CD14-positive monocyte (primary cell): Measurements from ENCODE around the gene AHI1. TPM values are rescaled to one million over a fixed set of nuclear protein-coding genes. Genes with fewer than 3 reads are reported as not detected.

Experiments used
- DNase-seq, 3 donors: peaks; one replicate each; pipeline ENCODE4 v3.0.0-alpha.2; 2011 to 2022
- H2AFZ ChIP-seq: 2 replicates; pipeline ENCODE4 v1.6.0; 2012; ENCODE audit warnings: mild to moderate bottlenecking, low read depth, low read length, inconsistent platforms; ENCODE audit not compliant: insufficient read depth, poor library complexity, severe bottlenecking
- H3K27ac ChIP-seq, 2 donors: 1 replicate in 1 of 2; 2 replicates in 1 of 2; pipeline ENCODE4 v1.5.1; 2012 to 2013; ENCODE audit warnings: low read length in 2 of 2, control low read depth in 1 of 2, inconsistent platforms in 1 of 2, low read depth in 1 of 2, mild to moderate bottlenecking in 1 of 2
- H3K27me3 ChIP-seq, 2 donors: one replicate each; pipeline versions ENCODE4 v1.6.0 to v1.6.1; 2011 to 2013; ENCODE audit warnings: low read length in 2 of 2; ENCODE audit not compliant: control insufficient read depth in 2 of 2, insufficient read depth in 2 of 2
- H3K36me3 ChIP-seq, 2 donors: replicated peaks in 1 of 2; 1 replicate in 1 of 2; 2 replicates in 1 of 2; pipeline versions ENCODE4 v1.5.1 to v1.6.1; 2012 to 2013; ENCODE audit warnings: low read length in 2 of 2, control low read depth in 1 of 2, inconsistent platforms in 1 of 2, mild to moderate bottlenecking in 1 of 2; ENCODE audit not compliant: insufficient read depth in 2 of 2, control insufficient read depth in 1 of 2
- H3K4me1 ChIP-seq, 2 donors: 1 replicate in 1 of 2; 2 replicates in 1 of 2; pipeline versions ENCODE4 v1.5.1 to v1.6.1; 2012 to 2013; ENCODE audit warnings: low read length in 2 of 2, control low read depth in 1 of 2, inconsistent platforms in 1 of 2, mild to moderate bottlenecking in 1 of 2, moderate library complexity in 1 of 2; ENCODE audit not compliant: insufficient read depth in 2 of 2, control insufficient read depth in 1 of 2
- H3K4me2 ChIP-seq: replicated peaks from 2 replicates; pipeline ENCODE3; 2012; ENCODE audit warnings: low read length, moderate library complexity, mild to moderate bottlenecking; ENCODE audit not compliant: poor library complexity, severe bottlenecking; ENCODE audit errors: extremely low read depth
- H3K4me3 ChIP-seq, 3 experiments: fragments of 200-600 bp in 1 of 3; sonication (generic) in 1 of 3; replicated peaks in 1 of 3; 1 replicate in 2 of 3; 2 replicates in 1 of 3; pipeline ENCODE4 v1.5.1; 2011 to 2013; ENCODE audit warnings: low read length in 3 of 3, mild to moderate bottlenecking in 3 of 3, control low read depth in 2 of 3, low read depth in 2 of 3, inconsistent platforms in 1 of 3, moderate library complexity in 1 of 3
- H3K79me2 ChIP-seq: 2 replicates; pipeline ENCODE4 v1.6.0; 2012; ENCODE audit warnings: mild to moderate bottlenecking, control low read depth, inconsistent platforms, low read length, moderate library complexity; ENCODE audit not compliant: insufficient read depth
- H3K9ac ChIP-seq: 2 replicates; pipeline ENCODE4 v1.6.0; 2017; ENCODE audit warnings: low read length, mild to moderate bottlenecking; ENCODE audit not compliant: insufficient read depth, poor library complexity, severe bottlenecking
- H3K9me3 ChIP-seq, 2 donors: replicated peaks in 1 of 2; 1 replicate in 1 of 2; 2 replicates in 1 of 2; pipeline versions ENCODE4 v1.5.1 to v1.6.1; 2012 to 2013; ENCODE audit warnings: low read length in 2 of 2, control low read depth in 1 of 2; ENCODE audit not compliant: control insufficient read depth in 1 of 2, insufficient read depth in 1 of 2
- H4K20me1 ChIP-seq: 2 replicates; pipeline ENCODE4 v1.6.0; 2012; ENCODE audit warnings: mild to moderate bottlenecking, low read length, control low read depth, moderate library complexity; ENCODE audit not compliant: insufficient read depth
- H3K27ac Mint-ChIP-seq, 7 donors: one replicate each; pipeline ENCODE4 v1.8.0; 2020; ENCODE audit warnings: mild to moderate bottlenecking in 7 of 7, mixed read lengths in 7 of 7, moderate library complexity in 6 of 7, inconsistent platforms in 2 of 7
- H3K27me3 Mint-ChIP-seq, 3 donors: one replicate each; pipeline ENCODE4 v1.8.0; 2021 to 2022; ENCODE audit warnings: low read depth in 3 of 3, mild to moderate bottlenecking in 3 of 3, mixed read lengths in 3 of 3, moderate library complexity in 3 of 3, inconsistent platforms in 1 of 3
- H3K36me3 Mint-ChIP-seq, 2 donors: one replicate each; pipeline ENCODE4 v1.8.0; 2020; ENCODE audit warnings: mixed read lengths in 2 of 2, inconsistent platforms in 1 of 2, mild to moderate bottlenecking in 1 of 2
- H3K4me1 Mint-ChIP-seq: one replicate; pipeline ENCODE4 v1.8.0; 2020; ENCODE audit warnings: mild to moderate bottlenecking, mixed read lengths
- H3K4me3 Mint-ChIP-seq, 2 donors: one replicate each; pipeline ENCODE4 v1.8.0; 2020; ENCODE audit warnings: mild to moderate bottlenecking in 2 of 2, mixed read lengths in 2 of 2, moderate library complexity in 1 of 2
- H3K9me3 Mint-ChIP-seq, 7 donors: one replicate each; pipeline ENCODE4 v1.8.0; 2020 to 2022; ENCODE audit warnings: mixed read lengths in 7 of 7, mild to moderate bottlenecking in 6 of 7, moderate library complexity in 6 of 7, inconsistent platforms in 2 of 7
- CTCF ChIP-seq: fragments of 200-600 bp; IDR thresholded peaks from one replicate; pipeline ENCODE4 v1.8.0; 2022; ENCODE audit warnings: antibody characterized with exemption, mild to moderate bottlenecking
- WGBS: methylation state at CpG from one replicate; pipeline ENCODE4 v1.1.5; 2013; ENCODE audit warnings: missing lambda C conversion rate; ENCODE audit not compliant: insufficient coverage; 5-methylcytosine and 5-hydroxymethylcytosine counted together
- intact Hi-C, 2 donors: fragments of 100-400 bp; cut with micrococcal nuclease; formaldehyde crosslinking; loops; one replicate each; pipeline versions ENCODE4 v1.15.0 to v1.15.1; 2023
- polyA plus RNA-seq, 3 donors: library from polyadenylated mRNA; depleted of rRNA in 1 of 3; unstranded in 2 of 3; stranded (reverse) in 1 of 3; fragments of 300-500 nt in 2 of 3; fragments of >200 nt in 1 of 3; fragmentation: Illumina TruSeq in 2 of 3; gene quantifications; 1 replicate in 2 of 3; 2 replicates in 1 of 3; pipeline ENCODE4 v1.2.3, GENCODE V29; 2012 to 2021

AHI1 gene
- polyA plus RNA-seq, 3 donors = 0.91 to 2.8 (median 1.4) TPM

- intact Hi-C loops = loop anchor here in 1 of 2 donors (10.0 kb wide), 1 partner anchor 70 kb away; no protein-coding TSS in a partner anchor
- peaks cover 0 to 3% (median 0%) of the 10 kb centered on the region in 3 donors for H3K27me3 Mint-ChIP-seq
- no peak overlapping the region for H3K4me3 ChIP-seq
- no peak for TF ChIP-seq CTCF
- no peaks in the 10 kb centered on the region for H3K4me1 ChIP-seq
- WGBS = no CpG with 5 or more reads among the region's 1 CpG
- no peak overlapping the region for H3K9ac ChIP-seq
- peaks cover 0 to 9% (median 6%) of the 10 kb centered on the region in 7 donors for H3K9me3 Mint-ChIP-seq
- no peak overlapping the region for H3K4me2 ChIP-seq
- no peaks in the 10 kb centered on the region for H3K79me2 ChIP-seq
- H3K4me1 Mint-ChIP-seq = peaks cover 9% of the 10 kb centered on the region
- H3K27ac ChIP-seq = no peak overlapping the region
- H4K20me1 ChIP-seq = no peaks in the 10 kb centered on the region
- H3K4me3 Mint-ChIP-seq = no peak overlapping the region
- no peaks in the 10 kb centered on the region for H3K36me3 ChIP-seq
- no peaks in the 10 kb centered on the region for H3K9me3 ChIP-seq
- DNase-seq = no peak
- H3K36me3 Mint-ChIP-seq = peaks cover 2 to 3% of the 10 kb centered on the region in 2 donors
- H3K27me3 ChIP-seq = no peaks in the 10 kb centered on the region
- no peak overlapping the region for H3K27ac Mint-ChIP-seq
- H2AFZ ChIP-seq = no peak overlapping the region
Measured at GRCh38 chr6:135295085-135295484, 202.5 kb downstream of the AHI1 start.

- Histone ChIP-seq H3K27me3 (no peaks in the 10 kb centered on the region), H4K20me1 (no peaks in the 10 kb centered on the region), H3K4me3 (no peak overlapping the region), H2AFZ (no peak overlapping the region), H3K4me2 (no peak overlapping the region), H3K9ac (no peak overlapping the region), H3K9me3 (no peaks in the 10 kb centered on the region), H3K4me1 (peaks cover 11 to 15% of the 10 kb centered on the region in 2 donors), H3K27ac (no peak overlapping the region), H3K79me2 (no peaks in the 10 kb centered on the region), H3K36me3 (no peaks in the 10 kb centered on the region)
- H3K27me3 Mint-ChIP-seq = no peaks in the 10 kb centered on the region
- WGBS = 69% methylated on average over 2 of the region's 3 CpGs
- peaks cover 0 to 10% (median 6%) of the 10 kb centered on the region in 7 donors for H3K9me3 Mint-ChIP-seq
- H3K36me3 Mint-ChIP-seq = peaks cover 2 to 3% of the 10 kb centered on the region in 2 donors
- no peak for DNase-seq
- peaks cover 20% of the 10 kb centered on the region for H3K4me1 Mint-ChIP-seq
- H3K27ac Mint-ChIP-seq = no peak overlapping the region
- no peak overlapping the region for H3K4me3 Mint-ChIP-seq
- no peak for TF ChIP-seq CTCF
- intact Hi-C loops = loop anchor here in 1 of 2 donors (10.0 kb wide), 1 partner anchor 67 kb away; no protein-coding TSS in a partner anchor
Measured at GRCh38 chr6:135291288-135292076, 206.1 kb downstream of the AHI1 start.
